ENCODE data around the gene SMU1.

SMU1 gene

DNA sequence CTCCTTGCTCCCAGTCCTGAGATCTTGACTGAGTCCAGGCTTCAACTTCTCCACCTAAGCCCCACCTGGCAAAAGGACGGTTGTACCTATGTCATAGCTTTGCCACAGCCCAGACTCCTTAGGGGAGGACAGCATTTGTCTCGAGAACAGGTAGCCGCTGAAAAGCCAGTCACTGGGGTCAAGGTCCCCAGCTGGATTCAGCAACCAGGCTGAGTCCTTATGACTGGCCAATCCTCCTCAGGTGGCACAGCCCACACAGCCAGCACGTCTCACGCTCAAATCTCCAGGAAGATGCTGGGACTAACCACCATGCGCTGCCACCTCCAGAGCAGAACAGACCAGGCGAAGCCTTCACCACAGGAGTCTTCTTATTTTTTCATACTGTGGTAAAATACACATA is 27.9 kb upstream of the SMU1 start:
- TF ChIP-seq ZNF565 (CRISPR knock-in tag; conservative IDR thresholded peaks at IDR 0.05; ENCODE audit: low read depth) (no peak), ZFP3 (CRISPR knock-in tag; IDR thresholded peaks at IDR 0.05) (no peak), TOX (CRISPR knock-in tag; IDR thresholded peaks at IDR 0.05; ENCODE audit: borderline replicate concordance) (no peak), TCF4 (CRISPR knock-in tag; IDR thresholded peaks at IDR 0.05; ENCODE audit: borderline replicate concordance) (no peak), RARB (CRISPR knock-in tag; IDR thresholded peaks at IDR 0.05) (no peak), ZNF8 (CRISPR knock-in tag; IDR thresholded peaks at IDR 0.05) (no peak), ISL1 (CRISPR knock-in tag; IDR thresholded peaks at IDR 0.05) (no peak), OSR1 (CRISPR knock-in tag; IDR thresholded peaks at IDR 0.05) (no peak), ZFP30 (CRISPR knock-in tag; IDR thresholded peaks at IDR 0.05) (no peak)
- TF ChIP-seq, protein P1, sequence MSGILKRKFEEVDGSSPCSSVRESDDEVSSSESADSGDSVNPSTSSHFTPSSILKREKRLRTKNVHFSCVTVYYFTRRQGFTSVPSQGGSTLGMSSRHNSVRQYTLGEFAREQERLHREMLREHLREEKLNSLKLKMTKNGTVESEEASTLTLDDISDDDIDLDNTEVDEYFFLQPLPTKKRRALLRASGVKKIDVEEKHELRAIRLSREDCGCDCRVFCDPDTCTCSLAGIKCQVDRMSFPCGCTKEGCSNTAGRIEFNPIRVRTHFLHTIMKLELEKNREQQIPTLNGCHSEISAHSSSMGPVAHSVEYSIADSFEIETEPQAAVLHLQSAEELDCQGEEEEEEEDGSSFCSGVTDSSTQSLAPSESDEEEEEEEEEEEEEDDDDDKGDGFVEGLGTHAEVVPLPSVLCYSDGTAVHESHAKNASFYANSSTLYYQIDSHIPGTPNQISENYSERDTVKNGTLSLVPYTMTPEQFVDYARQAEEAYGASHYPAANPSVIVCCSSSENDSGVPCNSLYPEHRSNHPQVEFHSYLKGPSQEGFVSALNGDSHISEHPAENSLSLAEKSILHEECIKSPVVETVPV (CRISPR knock-in tag; IDR thresholded peaks at IDR 0.05) = no peak
- TF ChIP-seq, protein P2, sequence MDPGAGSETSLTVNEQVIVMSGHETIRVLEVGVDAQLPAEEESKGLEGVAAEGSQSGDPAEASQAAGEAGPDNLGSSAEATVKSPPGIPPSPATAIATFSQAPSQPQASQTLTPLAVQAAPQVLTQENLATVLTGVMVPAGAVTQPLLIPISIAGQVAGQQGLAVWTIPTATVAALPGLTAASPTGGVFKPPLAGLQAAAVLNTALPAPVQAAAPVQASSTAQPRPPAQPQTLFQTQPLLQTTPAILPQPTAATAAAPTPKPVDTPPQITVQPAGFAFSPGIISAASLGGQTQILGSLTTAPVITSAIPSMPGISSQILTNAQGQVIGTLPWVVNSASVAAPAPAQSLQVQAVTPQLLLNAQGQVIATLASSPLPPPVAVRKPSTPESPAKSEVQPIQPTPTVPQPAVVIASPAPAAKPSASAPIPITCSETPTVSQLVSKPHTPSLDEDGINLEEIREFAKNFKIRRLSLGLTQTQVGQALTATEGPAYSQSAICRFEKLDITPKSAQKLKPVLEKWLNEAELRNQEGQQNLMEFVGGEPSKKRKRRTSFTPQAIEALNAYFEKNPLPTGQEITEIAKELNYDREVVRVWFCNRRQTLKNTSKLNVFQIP (CRISPR knock-in tag; IDR thresholded peaks at IDR 0.05; ENCODE audit: borderline replicate concordance, low read depth) = no peak
- TF ChIP-seq, protein P3, sequence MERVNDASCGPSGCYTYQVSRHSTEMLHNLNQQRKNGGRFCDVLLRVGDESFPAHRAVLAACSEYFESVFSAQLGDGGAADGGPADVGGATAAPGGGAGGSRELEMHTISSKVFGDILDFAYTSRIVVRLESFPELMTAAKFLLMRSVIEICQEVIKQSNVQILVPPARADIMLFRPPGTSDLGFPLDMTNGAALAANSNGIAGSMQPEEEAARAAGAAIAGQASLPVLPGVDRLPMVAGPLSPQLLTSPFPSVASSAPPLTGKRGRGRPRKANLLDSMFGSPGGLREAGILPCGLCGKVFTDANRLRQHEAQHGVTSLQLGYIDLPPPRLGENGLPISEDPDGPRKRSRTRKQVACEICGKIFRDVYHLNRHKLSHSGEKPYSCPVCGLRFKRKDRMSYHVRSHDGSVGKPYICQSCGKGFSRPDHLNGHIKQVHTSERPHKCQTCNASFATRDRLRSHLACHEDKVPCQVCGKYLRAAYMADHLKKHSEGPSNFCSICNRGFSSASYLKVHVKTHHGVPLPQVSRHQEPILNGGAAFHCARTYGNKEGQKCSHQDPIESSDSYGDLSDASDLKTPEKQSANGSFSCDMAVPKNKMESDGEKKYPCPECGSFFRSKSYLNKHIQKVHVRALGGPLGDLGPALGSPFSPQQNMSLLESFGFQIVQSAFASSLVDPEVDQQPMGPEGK (CRISPR knock-in tag; IDR thresholded peaks at IDR 0.05; ENCODE audit: borderline replicate concordance) = no peak
- ATAC-seq = no peak

DNA sequence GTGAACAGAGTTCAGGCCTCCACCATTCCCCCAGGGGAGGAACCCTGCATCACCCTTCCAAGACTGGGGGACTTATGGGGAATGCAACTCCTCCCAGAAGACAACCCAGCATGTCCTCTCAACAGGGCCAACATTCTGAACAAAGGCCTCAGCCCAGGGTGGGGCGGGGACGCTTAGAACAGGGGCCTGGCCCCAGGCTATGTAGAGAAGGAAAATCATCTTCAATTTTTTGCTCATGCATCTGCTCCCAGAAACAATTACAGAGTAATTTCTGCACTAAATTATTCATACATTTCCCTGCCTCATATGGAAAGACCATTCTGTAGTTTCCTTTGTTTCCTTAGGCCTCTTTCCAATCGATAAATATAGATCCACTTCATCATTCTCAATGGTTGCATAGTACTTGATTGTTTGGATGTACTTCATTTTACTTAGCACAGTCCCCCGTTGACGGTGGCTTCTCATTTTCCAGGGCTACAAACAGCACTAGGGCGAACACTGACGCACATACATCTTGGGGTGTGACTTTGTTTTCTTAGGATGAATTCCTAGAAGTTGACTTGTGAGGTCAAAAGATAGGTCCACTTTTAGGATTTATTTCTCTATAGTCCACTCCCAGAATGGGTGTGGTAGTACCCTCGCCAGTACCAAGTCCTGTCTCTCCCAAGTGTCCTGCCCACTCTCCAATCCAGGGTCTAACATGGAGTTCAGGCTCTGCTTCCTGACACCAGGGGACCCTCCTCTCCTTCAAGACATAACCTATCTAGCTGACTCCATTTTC is 27.2 kb upstream of the SMU1 start:
- ATAC-seq = no peak
- TF ChIP-seq, protein P3 (CRISPR knock-in tag; IDR thresholded peaks at IDR 0.05; ENCODE audit: borderline replicate concordance) = no peak
- TF ChIP-seq TOX (CRISPR knock-in tag; IDR thresholded peaks at IDR 0.05; ENCODE audit: borderline replicate concordance) (no peak), ARNTL (CRISPR knock-in tag; IDR thresholded peaks at IDR 0.05; ENCODE audit: borderline replicate concordance, low read depth) (no peak), RARB (CRISPR knock-in tag; IDR thresholded peaks at IDR 0.05) (no peak), TCF4 (CRISPR knock-in tag; IDR thresholded peaks at IDR 0.05; ENCODE audit: borderline replicate concordance) (no peak), PPARA (CRISPR knock-in tag; IDR thresholded peaks at IDR 0.05; ENCODE audit: borderline replicate concordance) (no peak), SNAI2 (CRISPR knock-in tag; IDR thresholded peaks at IDR 0.05) (no peak), ZFP30 (CRISPR knock-in tag; IDR thresholded peaks at IDR 0.05) (no peak), ISL1 (CRISPR knock-in tag; IDR thresholded peaks at IDR 0.05) (no peak), ESRRG (CRISPR knock-in tag; IDR thresholded peaks at IDR 0.05) (no peak), ZC3H10 (CRISPR knock-in tag; IDR thresholded peaks at IDR 0.05) (no peak), OSR1 (CRISPR knock-in tag; IDR thresholded peaks at IDR 0.05) (no peak)
- TF ChIP-seq, protein P4, sequence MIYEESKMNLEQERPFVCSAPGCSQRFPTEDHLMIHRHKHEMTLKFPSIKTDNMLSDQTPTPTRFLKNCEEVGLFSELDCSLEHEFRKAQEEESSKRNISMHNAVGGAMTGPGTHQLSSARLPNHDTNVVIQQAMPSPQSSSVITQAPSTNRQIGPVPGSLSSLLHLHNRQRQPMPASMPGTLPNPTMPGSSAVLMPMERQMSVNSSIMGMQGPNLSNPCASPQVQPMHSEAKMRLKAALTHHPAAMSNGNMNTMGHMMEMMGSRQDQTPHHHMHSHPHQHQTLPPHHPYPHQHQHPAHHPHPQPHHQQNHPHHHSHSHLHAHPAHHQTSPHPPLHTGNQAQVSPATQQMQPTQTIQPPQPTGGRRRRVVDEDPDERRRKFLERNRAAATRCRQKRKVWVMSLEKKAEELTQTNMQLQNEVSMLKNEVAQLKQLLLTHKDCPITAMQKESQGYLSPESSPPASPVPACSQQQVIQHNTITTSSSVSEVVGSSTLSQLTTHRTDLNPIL (CRISPR knock-in tag; IDR thresholded peaks at IDR 0.05; ENCODE audit: low read depth) = no peak
- TF ChIP-seq, protein P1 (CRISPR knock-in tag; IDR thresholded peaks at IDR 0.05) = no peak
- TF ChIP-seq, protein P2 (CRISPR knock-in tag; IDR thresholded peaks at IDR 0.05; ENCODE audit: borderline replicate concordance, low read depth) = no peak
- TF ChIP-seq, protein P5, sequence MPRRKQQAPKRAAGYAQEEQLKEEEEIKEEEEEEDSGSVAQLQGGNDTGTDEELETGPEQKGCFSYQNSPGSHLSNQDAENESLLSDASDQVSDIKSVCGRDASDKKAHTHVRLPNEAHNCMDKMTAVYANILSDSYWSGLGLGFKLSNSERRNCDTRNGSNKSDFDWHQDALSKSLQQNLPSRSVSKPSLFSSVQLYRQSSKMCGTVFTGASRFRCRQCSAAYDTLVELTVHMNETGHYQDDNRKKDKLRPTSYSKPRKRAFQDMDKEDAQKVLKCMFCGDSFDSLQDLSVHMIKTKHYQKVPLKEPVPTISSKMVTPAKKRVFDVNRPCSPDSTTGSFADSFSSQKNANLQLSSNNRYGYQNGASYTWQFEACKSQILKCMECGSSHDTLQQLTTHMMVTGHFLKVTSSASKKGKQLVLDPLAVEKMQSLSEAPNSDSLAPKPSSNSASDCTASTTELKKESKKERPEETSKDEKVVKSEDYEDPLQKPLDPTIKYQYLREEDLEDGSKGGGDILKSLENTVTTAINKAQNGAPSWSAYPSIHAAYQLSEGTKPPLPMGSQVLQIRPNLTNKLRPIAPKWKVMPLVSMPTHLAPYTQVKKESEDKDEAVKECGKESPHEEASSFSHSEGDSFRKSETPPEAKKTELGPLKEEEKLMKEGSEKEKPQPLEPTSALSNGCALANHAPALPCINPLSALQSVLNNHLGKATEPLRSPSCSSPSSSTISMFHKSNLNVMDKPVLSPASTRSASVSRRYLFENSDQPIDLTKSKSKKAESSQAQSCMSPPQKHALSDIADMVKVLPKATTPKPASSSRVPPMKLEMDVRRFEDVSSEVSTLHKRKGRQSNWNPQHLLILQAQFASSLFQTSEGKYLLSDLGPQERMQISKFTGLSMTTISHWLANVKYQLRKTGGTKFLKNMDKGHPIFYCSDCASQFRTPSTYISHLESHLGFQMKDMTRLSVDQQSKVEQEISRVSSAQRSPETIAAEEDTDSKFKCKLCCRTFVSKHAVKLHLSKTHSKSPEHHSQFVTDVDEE (CRISPR knock-in tag; IDR thresholded peaks at IDR 0.05) = no peak
